Spinal cord (tissue), 10 donors: ENCODE measurements around the gene PKN2. TPM values are rescaled to one million over a fixed set of nuclear protein-coding genes. Genes with fewer than 3 reads are reported as not detected.

Experiments
- DNase-seq, 6 donors: peaks; one replicate each; pipeline versions ENCODE4 v3.0.0 to v3.0.0-alpha.2; 2013 to 2015; ENCODE audit warnings: low spot score in 6 of 6, low read depth in 4 of 6
- H3K27ac ChIP-seq: one replicate; pipeline ENCODE4 v1.5.1; 2013; ENCODE audit warnings: low read depth, low read length, control low read depth
- H3K27me3 ChIP-seq: one replicate; pipeline ENCODE4 v1.6.1; 2013; ENCODE audit warnings: low read length; ENCODE audit not compliant: control insufficient read depth, insufficient read depth
- H3K36me3 ChIP-seq: one replicate; pipeline ENCODE4 v1.6.1; 2013; ENCODE audit warnings: low read length; ENCODE audit not compliant: control insufficient read depth, insufficient read depth
- H3K4me1 ChIP-seq: one replicate; pipeline ENCODE4 v1.6.1; 2013; ENCODE audit warnings: low read length; ENCODE audit not compliant: control insufficient read depth, insufficient read depth
- H3K4me3 ChIP-seq: one replicate; pipeline ENCODE4 v1.5.1; 2013; ENCODE audit warnings: low read depth, low read length, control low read depth
- H3K9me3 ChIP-seq: one replicate; pipeline ENCODE4 v1.6.1; 2013; ENCODE audit warnings: low read length; ENCODE audit not compliant: control insufficient read depth, insufficient read depth
- WGBS: methylation state at CpG from one replicate; pipeline ENCODE4 v1.1.5; 2013; ENCODE audit warnings: missing lambda C conversion rate; ENCODE audit not compliant: insufficient coverage; 5-methylcytosine and 5-hydroxymethylcytosine counted together
- polyA plus RNA-seq, 2 donors: library from polyadenylated mRNA; unstranded; fragments of 120-200 nt; gene quantifications; one replicate each; pipeline ENCODE4 v1.2.1, GENCODE V29; 2013; ENCODE audit not compliant: insufficient read length in 2 of 2
- total RNA-seq, 2 donors: library from RNA; depleted of rRNA in 1 of 2; stranded (reverse); fragments of 120-200 nt in 1 of 2; fragments of >200 nt in 1 of 2; gene quantifications; one replicate each; pipeline versions ENCODE4 v1.2.3 to v1.2.4, GENCODE V29; 2013 to 2014
- donor health status: healthy.

Gene PKN2
- total and polyA plus RNA-seq, 4 donors: 31.8 to 54.8 (median 39.7) TPM

- H3K4me1 ChIP-seq: no peaks in the 10 kb centered on the region
- peaks cover 14% of the 10 kb centered on the region for H3K36me3 ChIP-seq
- no peak for DNase-seq
- H3K9me3 ChIP-seq: no peaks in the 10 kb centered on the region
- H3K4me3 ChIP-seq: no peak overlapping the region
- H3K27me3 ChIP-seq: no peaks in the 10 kb centered on the region
- WGBS: no CpG with 5 or more reads among the region's 3 CpGs
- no peak overlapping the region for H3K27ac ChIP-seq
These were observed 89.6 kb downstream of the PKN2 start for GRCh38 chr1:88773540-88774150.

- WGBS: no CpG with 5 or more reads among the region's 1 CpG
- no peaks in the 10 kb centered on the region for H3K4me1 ChIP-seq
- H3K27ac ChIP-seq: no peak overlapping the region
- H3K36me3 ChIP-seq: peaks cover 15% of the 10 kb centered on the region
- H3K9me3 ChIP-seq: no peaks in the 10 kb centered on the region
- DNase-seq: no peak
- H3K27me3 ChIP-seq: no peaks in the 10 kb centered on the region
- H3K4me3 ChIP-seq: no peak overlapping the region
These were observed 90.1 kb downstream of the PKN2 start for GRCh38 chr1:88774151-88774556.

GRCh38 chr1:88777604-88778149 is 93.6 kb downstream of the PKN2 start:
- Histone ChIP-seq H3K9me3 (no peaks in the 10 kb centered on the region), H3K27me3 (no peaks in the 10 kb centered on the region), H3K4me3 (no peak overlapping the region), H3K36me3 (peaks cover 15% of the 10 kb centered on the region), H3K27ac (no peak overlapping the region), H3K4me1 (no peaks in the 10 kb centered on the region)
- 50% methylated on average over 1 of the region's 3 CpGs for WGBS
- DNase-seq: no peak

- peaks cover 9% of the 10 kb centered on the region for H3K36me3 ChIP-seq
- no peak overlapping the region for H3K27ac ChIP-seq
- H3K4me3 ChIP-seq: no peak overlapping the region
- H3K27me3 ChIP-seq: no peaks in the 10 kb centered on the region
- no peaks in the 10 kb centered on the region for H3K4me1 ChIP-seq
- no peaks in the 10 kb centered on the region for H3K9me3 ChIP-seq
- DNase-seq: no peak
These were observed 95.8 kb downstream of the PKN2 start for GRCh38 chr1:88779880-88780279.

GRCh38 chr1:88780485-88780884 is 96.4 kb downstream of the PKN2 start:
- Histone ChIP-seq H3K27me3 (no peaks in the 10 kb centered on the region), H3K4me1 (no peaks in the 10 kb centered on the region), H3K27ac (no peak overlapping the region), H3K9me3 (no peaks in the 10 kb centered on the region), H3K4me3 (no peak overlapping the region), H3K36me3 (peaks cover 10% of the 10 kb centered on the region)
- DNase-seq: no peak

- 92% methylated on average over 1 of the region's 2 CpGs for WGBS
- peaks cover 6% of the 10 kb centered on the region for H3K36me3 ChIP-seq
- no peaks in the 10 kb centered on the region for H3K27me3 ChIP-seq
- no peak overlapping the region for H3K27ac ChIP-seq
- no peaks in the 10 kb centered on the region for H3K4me1 ChIP-seq
- DNase-seq: no peak
- no peaks in the 10 kb centered on the region for H3K9me3 ChIP-seq
- H3K4me3 ChIP-seq: no peak overlapping the region
These were observed 99.1 kb downstream of the PKN2 start for GRCh38 chr1:88783145-88783544.

- Histone ChIP-seq H3K9me3 (no peaks in the 10 kb centered on the region), H3K36me3 (peaks cover 3% of the 10 kb centered on the region), H3K27me3 (no peaks in the 10 kb centered on the region), H3K4me1 (no peaks in the 10 kb centered on the region), H3K27ac (no peak overlapping the region), H3K4me3 (no peak overlapping the region)
- 84% methylated on average over 2 of the region's 6 CpGs for WGBS
- no peak for DNase-seq
These were observed 100.5 kb downstream of the PKN2 start for GRCh38 chr1:88784551-88784950.

- Histone ChIP-seq H3K9me3 (no peaks in the 10 kb centered on the region), H3K4me3 (no peak overlapping the region), H3K27me3 (no peaks in the 10 kb centered on the region), H3K4me1 (no peaks in the 10 kb centered on the region), H3K27ac (no peak overlapping the region), H3K36me3 (peaks cover 7% of the 10 kb centered on the region)
- 100% methylated on average over 1 of the region's 3 CpGs for WGBS
- DNase-seq: no peak
These were observed 103.2 kb downstream of the PKN2 start for GRCh38 chr1:88787023-88787903.

- Histone ChIP-seq H3K4me1 (no peaks in the 10 kb centered on the region), H3K36me3 (peaks cover 4% of the 10 kb centered on the region), H3K4me3 (no peak overlapping the region), H3K9me3 (no peaks in the 10 kb centered on the region), H3K27ac (no peak overlapping the region), H3K27me3 (no peaks in the 10 kb centered on the region)
- no peak for DNase-seq
- 96% methylated on average over 4 of the region's 4 CpGs for WGBS
These were observed 107.1 kb downstream of the PKN2 start for GRCh38 chr1:88791192-88791591.

GRCh38 chr1:88799491-88799890 is 115.4 kb downstream of the PKN2 start:
- no peak for DNase-seq
- H3K36me3 ChIP-seq: peaks cover 5% of the 10 kb centered on the region
- H3K27ac ChIP-seq: no peak overlapping the region
- H3K4me3 ChIP-seq: no peak overlapping the region
- WGBS: no CpG with 5 or more reads among the region's 2 CpGs
- H3K27me3 ChIP-seq: no peaks in the 10 kb centered on the region
- H3K4me1 ChIP-seq: no peaks in the 10 kb centered on the region
- H3K9me3 ChIP-seq: no peaks in the 10 kb centered on the region
